Measurements from ENCODE around the gene BMPR1B.
A peak's percentile ranks its signal among the peaks of the same experiment; 100 is the strongest.

Gene BMPR1B
- long read RNA-seq, partial matches to known transcripts: 0 of 3 reads
- long read RNA-seq, other reads (novel, unspliced or antisense): 3 of 3 reads

DNA sequence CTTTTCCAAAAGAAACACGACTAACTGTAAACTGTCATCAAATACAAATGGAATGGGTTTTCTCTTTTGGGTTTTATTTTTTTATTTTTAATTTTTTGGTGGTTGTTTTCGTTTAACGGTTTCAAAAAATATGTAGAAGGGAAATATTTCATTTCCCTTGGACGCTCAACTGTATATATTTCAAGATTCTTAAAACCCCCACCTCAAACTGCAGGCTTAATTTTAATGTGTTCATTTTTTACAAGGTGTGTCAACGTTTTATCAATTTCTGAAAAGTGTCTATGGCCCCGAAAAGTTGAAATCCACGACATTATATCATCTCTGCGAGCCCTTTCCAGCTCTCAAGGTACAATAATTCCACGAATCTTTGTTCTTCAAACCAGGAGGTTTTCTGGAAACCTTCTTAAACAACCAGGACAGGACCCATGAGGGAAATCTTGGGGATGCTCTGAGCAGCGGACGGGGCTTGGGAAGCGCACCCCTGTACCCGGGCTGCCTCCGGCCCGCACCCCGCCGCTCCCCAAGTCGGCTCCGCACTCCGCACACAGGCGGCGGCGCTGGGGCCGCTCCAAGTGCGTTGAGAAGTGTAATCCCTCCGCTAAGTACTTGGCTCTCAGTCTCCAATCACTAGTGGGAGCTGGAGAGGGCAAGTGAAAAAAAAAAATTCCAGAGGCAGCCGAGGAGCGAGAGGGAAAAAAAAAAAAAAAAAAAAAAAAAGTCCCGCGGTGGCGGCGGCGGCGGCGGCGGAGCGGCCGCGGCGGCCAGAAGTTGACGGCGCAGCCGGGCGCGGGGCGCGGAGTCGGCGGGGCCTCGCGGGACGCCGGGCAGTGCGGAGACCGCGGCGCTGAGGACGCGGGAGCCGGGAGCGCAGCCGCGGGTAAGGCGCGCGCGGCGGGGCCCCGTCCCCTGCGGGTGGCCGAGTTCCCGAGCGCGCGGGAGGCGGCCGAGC lies at the start of gene BMPR1B:
TSS of gene BMPR1B (plus strand) at position 764 of the 949 bp plus-strand sequence. CDS start 346,470 bp downstream, outside the sequence.
- Histone ChIP-seq H3K27ac (replicated peaks) (no peak within 1 kb of the TSS), H3K4me3 (replicated peaks; ENCODE audit: insufficient read depth, low read length) (peak within 1 kb of the TSS; percentile 13), H3K27me3 (ENCODE audit: insufficient read depth, poor library complexity, severe bottlenecking) (peaks cover 45% of the 10 kb centered on the region)
- no peak for DNase-seq (ENCODE audit: low read depth in 1 of 2, low spot score in 1 of 2)
- TF ChIP-seq SPI1 (IDR thresholded peaks at IDR 0.05; ENCODE audit: borderline replicate concordance, low read depth) (no peak), POLR2AphosphoS5 (IDR thresholded peaks at IDR 0.05; ENCODE audit: low read depth) (no peak), GABPA (IDR thresholded peaks at IDR 0.05; ENCODE audit: low read depth) (no peak)
- TF ChIP-seq, protein P1, sequence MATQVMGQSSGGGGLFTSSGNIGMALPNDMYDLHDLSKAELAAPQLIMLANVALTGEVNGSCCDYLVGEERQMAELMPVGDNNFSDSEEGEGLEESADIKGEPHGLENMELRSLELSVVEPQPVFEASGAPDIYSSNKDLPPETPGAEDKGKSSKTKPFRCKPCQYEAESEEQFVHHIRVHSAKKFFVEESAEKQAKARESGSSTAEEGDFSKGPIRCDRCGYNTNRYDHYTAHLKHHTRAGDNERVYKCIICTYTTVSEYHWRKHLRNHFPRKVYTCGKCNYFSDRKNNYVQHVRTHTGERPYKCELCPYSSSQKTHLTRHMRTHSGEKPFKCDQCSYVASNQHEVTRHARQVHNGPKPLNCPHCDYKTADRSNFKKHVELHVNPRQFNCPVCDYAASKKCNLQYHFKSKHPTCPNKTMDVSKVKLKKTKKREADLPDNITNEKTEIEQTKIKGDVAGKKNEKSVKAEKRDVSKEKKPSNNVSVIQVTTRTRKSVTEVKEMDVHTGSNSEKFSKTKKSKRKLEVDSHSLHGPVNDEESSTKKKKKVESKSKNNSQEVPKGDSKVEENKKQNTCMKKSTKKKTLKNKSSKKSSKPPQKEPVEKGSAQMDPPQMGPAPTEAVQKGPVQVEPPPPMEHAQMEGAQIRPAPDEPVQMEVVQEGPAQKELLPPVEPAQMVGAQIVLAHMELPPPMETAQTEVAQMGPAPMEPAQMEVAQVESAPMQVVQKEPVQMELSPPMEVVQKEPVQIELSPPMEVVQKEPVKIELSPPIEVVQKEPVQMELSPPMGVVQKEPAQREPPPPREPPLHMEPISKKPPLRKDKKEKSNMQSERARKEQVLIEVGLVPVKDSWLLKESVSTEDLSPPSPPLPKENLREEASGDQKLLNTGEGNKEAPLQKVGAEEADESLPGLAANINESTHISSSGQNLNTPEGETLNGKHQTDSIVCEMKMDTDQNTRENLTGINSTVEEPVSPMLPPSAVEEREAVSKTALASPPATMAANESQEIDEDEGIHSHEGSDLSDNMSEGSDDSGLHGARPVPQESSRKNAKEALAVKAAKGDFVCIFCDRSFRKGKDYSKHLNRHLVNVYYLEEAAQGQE (IDR thresholded peaks at IDR 0.05; ENCODE audit: insufficient replicate concordance, low read depth): no peak
- TF ChIP-seq, protein P2, sequence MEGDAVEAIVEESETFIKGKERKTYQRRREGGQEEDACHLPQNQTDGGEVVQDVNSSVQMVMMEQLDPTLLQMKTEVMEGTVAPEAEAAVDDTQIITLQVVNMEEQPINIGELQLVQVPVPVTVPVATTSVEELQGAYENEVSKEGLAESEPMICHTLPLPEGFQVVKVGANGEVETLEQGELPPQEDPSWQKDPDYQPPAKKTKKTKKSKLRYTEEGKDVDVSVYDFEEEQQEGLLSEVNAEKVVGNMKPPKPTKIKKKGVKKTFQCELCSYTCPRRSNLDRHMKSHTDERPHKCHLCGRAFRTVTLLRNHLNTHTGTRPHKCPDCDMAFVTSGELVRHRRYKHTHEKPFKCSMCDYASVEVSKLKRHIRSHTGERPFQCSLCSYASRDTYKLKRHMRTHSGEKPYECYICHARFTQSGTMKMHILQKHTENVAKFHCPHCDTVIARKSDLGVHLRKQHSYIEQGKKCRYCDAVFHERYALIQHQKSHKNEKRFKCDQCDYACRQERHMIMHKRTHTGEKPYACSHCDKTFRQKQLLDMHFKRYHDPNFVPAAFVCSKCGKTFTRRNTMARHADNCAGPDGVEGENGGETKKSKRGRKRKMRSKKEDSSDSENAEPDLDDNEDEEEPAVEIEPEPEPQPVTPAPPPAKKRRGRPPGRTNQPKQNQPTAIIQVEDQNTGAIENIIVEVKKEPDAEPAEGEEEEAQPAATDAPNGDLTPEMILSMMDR (IDR thresholded peaks at IDR 0.05; ENCODE audit: insufficient read depth, low read length): no peak

DNA sequence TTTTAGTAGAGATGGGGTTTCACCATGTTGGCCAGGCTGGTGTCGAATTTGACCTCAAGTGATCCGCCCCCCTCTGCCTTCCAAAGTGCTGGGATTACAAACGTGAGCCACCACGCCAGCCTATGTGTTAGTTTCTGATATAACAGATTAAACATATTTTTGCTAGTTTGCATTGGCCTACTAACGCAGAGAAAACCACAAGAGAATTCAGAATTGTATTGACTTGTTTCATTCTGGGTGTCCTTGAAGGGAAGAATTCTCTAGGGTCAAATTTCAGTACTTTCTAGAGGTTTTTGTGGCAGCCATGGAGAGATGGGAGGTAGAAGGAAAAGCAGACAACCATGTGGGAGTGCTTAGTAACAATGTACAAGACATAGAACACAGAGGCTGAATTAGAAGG lies 46.1 kb upstream of the BMPR1B start:
- no peak overlapping the region for H3K4me3 ChIP-seq (replicated peaks; ENCODE audit: insufficient read depth, low read length)
- no peaks in the 10 kb centered on the region for H3K27me3 ChIP-seq (ENCODE audit: insufficient read depth, poor library complexity, severe bottlenecking)
- TF ChIP-seq SPI1 (IDR thresholded peaks at IDR 0.05; ENCODE audit: borderline replicate concordance, low read depth) (no peak), GABPA (IDR thresholded peaks at IDR 0.05; ENCODE audit: low read depth) (no peak), POLR2AphosphoS5 (IDR thresholded peaks at IDR 0.05; ENCODE audit: low read depth) (no peak)
- TF ChIP-seq, protein P2 (IDR thresholded peaks at IDR 0.05; ENCODE audit: insufficient read depth, low read length): no peak
- TF ChIP-seq, protein P1 (IDR thresholded peaks at IDR 0.05; ENCODE audit: insufficient replicate concordance, low read depth): no peak
- DNase-seq (ENCODE audit: low read depth in 1 of 2, low spot score in 1 of 2): no peak
- H3K27ac ChIP-seq (replicated peaks): no peak overlapping the region

DNA sequence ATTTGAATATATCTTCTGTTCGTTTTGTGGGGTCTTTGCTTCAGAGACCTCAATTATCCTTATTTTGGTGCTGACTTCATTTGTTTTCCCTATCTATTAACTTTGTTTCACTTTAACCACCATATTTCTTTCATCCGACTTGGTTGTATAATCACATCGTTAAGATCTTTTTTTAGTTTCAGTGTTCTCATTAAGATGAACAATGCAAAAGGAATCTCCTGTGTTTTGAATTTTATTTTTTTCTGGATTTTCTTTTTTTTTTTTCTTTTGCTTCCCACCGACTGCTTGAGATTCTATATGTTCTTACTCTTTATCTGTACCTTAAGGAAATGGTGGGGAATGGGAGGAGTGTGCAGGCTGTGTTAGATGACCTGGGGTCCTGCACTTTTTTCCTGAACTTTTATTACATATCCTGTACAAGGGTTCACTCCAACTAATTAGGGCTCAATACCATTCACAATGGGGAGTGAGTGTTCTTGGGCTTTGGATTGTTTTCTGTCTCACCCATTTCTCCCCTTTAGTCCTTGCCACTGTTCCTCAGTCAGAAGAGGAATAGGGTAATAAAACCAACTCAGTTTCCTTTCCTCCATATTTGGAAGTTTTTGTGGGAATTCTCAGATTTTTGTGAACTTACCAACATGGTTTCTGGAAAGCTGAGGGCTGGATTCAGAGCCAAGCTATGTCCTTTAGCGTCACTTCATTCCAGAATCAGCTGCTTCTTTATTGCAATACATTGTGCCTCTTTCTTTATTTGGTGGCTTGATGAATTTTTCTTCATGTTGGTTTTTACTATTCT lies 43.2 kb upstream of the BMPR1B start:
- Histone ChIP-seq H3K27ac (replicated peaks) (no peak overlapping the region), H3K27me3 (ENCODE audit: insufficient read depth, poor library complexity, severe bottlenecking) (no peaks in the 10 kb centered on the region), H3K4me3 (replicated peaks; ENCODE audit: insufficient read depth, low read length) (no peak overlapping the region)
- DNase-seq (ENCODE audit: low read depth in 1 of 2, low spot score in 1 of 2): no peak
- TF ChIP-seq, protein P2 (IDR thresholded peaks at IDR 0.05; ENCODE audit: insufficient read depth, low read length): no peak
- TF ChIP-seq POLR2AphosphoS5 (IDR thresholded peaks at IDR 0.05; ENCODE audit: low read depth) (no peak), GABPA (IDR thresholded peaks at IDR 0.05; ENCODE audit: low read depth) (no peak), SPI1 (IDR thresholded peaks at IDR 0.05; ENCODE audit: borderline replicate concordance, low read depth) (no peak)
- TF ChIP-seq, protein P1 (IDR thresholded peaks at IDR 0.05; ENCODE audit: insufficient replicate concordance, low read depth): no peak

Data from HL-60 (cell line).